Adrenal gland (tissue), 12 donors: Measurements from ENCODE around the gene NOC2L. TPM values are rescaled to one million over a fixed set of nuclear protein-coding genes. Genes with fewer than 3 reads are reported as not detected.

Experiments
- DNase-seq, 7 donors: peaks; one replicate each; pipeline ENCODE4 v3.0.0-alpha.2; 2019 to 2020
- H3K27ac ChIP-seq, 5 donors: fragments of 200-600 bp; sonication (generic) in 4 of 5; 1 replicate in 3 of 5; 2 replicates in 2 of 5; pipeline versions ENCODE4 v1.5.1 to v1.8.0; 2016 to 2020; ENCODE audit warnings: mild to moderate bottlenecking in 1 of 5
- H3K27me3 ChIP-seq: fragments of 200-600 bp; 2 replicates; pipeline ENCODE4 v1.8.0; 2021
- H3K36me3 ChIP-seq, 2 donors: fragments of 200-600 bp; replicated peaks in 1 of 2; 1 replicate in 1 of 2; 2 replicates in 1 of 2; pipeline versions ENCODE4 v1.5.1 to v1.8.0; 2018 to 2022
- H3K4me1 ChIP-seq, 2 donors: fragments of 200-600 bp; replicated peaks in 1 of 2; 1 replicate in 1 of 2; 2 replicates in 1 of 2; pipeline versions ENCODE4 v1.5.1 to v1.8.0; 2018 to 2021
- H3K4me3 ChIP-seq, 4 donors: fragments of 200-600 bp; sonication (generic) in 3 of 4; one replicate each; pipeline ENCODE4 v1.5.1; 2016 to 2018
- H3K9me3 ChIP-seq, 3 donors: fragments of 200-600 bp; sonication (generic) in 1 of 3; replicated peaks in 1 of 3; 1 replicate in 2 of 3; 2 replicates in 1 of 3; pipeline versions ENCODE4 v1.5.1 to v1.8.0; 2016 to 2021
- CTCF ChIP-seq, 6 experiments: fragments of 450-650 bp in 4 of 6; fragments of 200-600 bp in 2 of 6; sonication (generic) in 1 of 6; IDR thresholded peaks; 1 replicate in 5 of 6; 2 replicates in 1 of 6; pipeline versions ENCODE4 v1.5.1 to v1.8.0; 2016 to 2021; ENCODE audit warnings: antibody characterized with exemption in 6 of 6, mild to moderate bottlenecking in 2 of 6, moderate library complexity in 1 of 6
- POLR2A ChIP-seq, 2 donors: fragments of 450-650 bp; IDR thresholded peaks; one replicate each; pipeline ENCODE4 v1.6.1; 2017; ENCODE audit warnings: antibody characterized with exemption in 2 of 2, mild to moderate bottlenecking in 2 of 2, moderate library complexity in 1 of 2
- WGBS, 4 donors: extraction: QIAGEN DNeasy Blood & Tissue Kit in 2 of 4; methylation state at CpG; one replicate each; pipeline versions ENCODE4 v1.1.5 to v1.1.7; 2013 to 2017; 5-methylcytosine and 5-hydroxymethylcytosine counted together
- intact Hi-C, 2 donors: fragments of 100-400 bp; cut with DNase I; formaldehyde crosslinking; loops; one replicate each; pipeline versions ENCODE4 v1.14.1 to v1.15.0; 2022 to 2023
- polyA plus RNA-seq, 3 donors: library from polyadenylated mRNA; stranded (reverse); fragments of 200-250 nt in 2 of 3; fragments of 350-450 nt in 1 of 3; fragmentation: Illumina TruSeq in 1 of 3; extraction: RNeasy Lipid Tissue Mini Kit (QIAGEN cat#74804) in 1 of 3; gene quantifications; one replicate each; pipeline ENCODE4 v1.2.3, GENCODE V29; 2013 to 2014
- total RNA-seq, 9 donors: library from RNA; depleted of rRNA in 4 of 9; stranded (reverse); fragments of >200 nt in 4 of 9; fragments of 120-200 nt in 1 of 9; fragmentation: NEBNext Ultra II Directional in 1 of 9; extraction: Animal tissue kit (Norgen Biotek cat#: 25700) in 1 of 9; gene quantifications; one replicate each; pipeline versions ENCODE4 v1.1.0 to v1.2.4, GENCODE V29; 2013 to 2023
- donor health status: healthy with polysubstance abuse.
- donor health status: Bipolar disorder and iron deficiency.
- donor health status: DM: yes; HTN: yes; CAD: no.
- donor health status: DM: no; HTN: no; CAD: no.
- donor health status: DM: no; HTN: no; CAD: no.
- donor health status: DM: yes; HTN: yes; CAD: no.

Gene NOC2L
- total and polyA plus RNA-seq, 12 donors: 22.4 to 97.7 (median 43.6) TPM

GRCh38 chr1:905811-906599, 53.1 kb downstream of the NOC2L start:
- H3K4me3 ChIP-seq: no peak overlapping the region
- DNase-seq: peak; percentile 17 to 62 (median 39)

GRCh38 chr1:905071-905749, 53.8 kb downstream of the NOC2L start:
- no peak for TF ChIP-seq CTCF (IDR thresholded peaks at IDR 0.05)
- no peak for TF ChIP-seq POLR2A (IDR thresholded peaks at IDR 0.05)
- intact Hi-C loops: loop anchor here in 1 of 2 donors (10.0 kb wide), 1 partner anchor 70 kb away; no protein-coding TSS in a partner anchor
- H3K27me3 ChIP-seq: peaks cover 11% of the 10 kb centered on the region
- H3K27ac ChIP-seq: peak overlapping the region in 1 of 5 donors; percentile 54
- H3K9me3 ChIP-seq: no peaks in the 10 kb centered on the region
- peaks cover 7 to 23% of the 10 kb centered on the region in 2 donors for H3K4me1 ChIP-seq
- WGBS, 4 donors: 3 to 10% (median 3%) methylated on average over 27 to 49 of the region's 49 CpGs
- no peaks in the 10 kb centered on the region for H3K36me3 ChIP-seq
- peak overlapping the region in 1 of 4 donors; percentile 38 for H3K4me3 ChIP-seq
- DNase-seq: peak; percentile 31 to 83 (median 53)

More at GRCh38 chr1:905811-906599, 53.1 kb downstream of the NOC2L start:
- TF ChIP-seq CTCF (IDR thresholded peaks at IDR 0.05): no peak
- TF ChIP-seq POLR2A (IDR thresholded peaks at IDR 0.05): no peak
- peak overlapping the region in 1 of 5 donors; percentile 54 for H3K27ac ChIP-seq
- intact Hi-C loops: loop anchor here in 1 of 2 donors (10.0 kb wide), 1 partner anchor 69 kb away; no protein-coding TSS in a partner anchor
- WGBS, 4 donors: 34 to 50% (median 38%) methylated on average over 8 to 13 of the region's 13 CpGs
- H3K4me1 ChIP-seq: peaks cover 7 to 29% of the 10 kb centered on the region in 2 donors
- no peaks in the 10 kb centered on the region for H3K36me3 ChIP-seq
- peaks cover 18% of the 10 kb centered on the region for H3K27me3 ChIP-seq
- no peaks in the 10 kb centered on the region for H3K9me3 ChIP-seq

- H3K27ac ChIP-seq: peak overlapping the region in 1 of 5 donors; percentile 54
- WGBS, 4 donors: 1 to 12% (median 10%) methylated on average over 6 to 91 of the region's 91 CpGs; no CpG with 5 or more reads in 1 of the 4 donors
Measured at GRCh38 chr1:904310-904950, 54.6 kb downstream of the NOC2L start.

More at GRCh38 chr1:904310-904950, 54.6 kb downstream of the NOC2L start:
- peak; percentile 57 to 91 (median 75) for DNase-seq
- intact Hi-C loops: loop anchor here in 1 of 2 donors (10.0 kb wide), 1 partner anchor 70 kb away; no protein-coding TSS in a partner anchor
- TF ChIP-seq CTCF (IDR thresholded peaks at IDR 0.05) (peak; percentile 38 to 96 (median 78)), POLR2A (IDR thresholded peaks at IDR 0.05) (peak in 1 of 2 donors; percentile 24)
- Histone ChIP-seq H3K36me3 (no peaks in the 10 kb centered on the region), H3K27me3 (peaks cover 11% of the 10 kb centered on the region), H3K4me3 (peak overlapping the region in 1 of 4 donors; percentile 38), H3K9me3 (no peaks in the 10 kb centered on the region), H3K4me1 (peaks cover 7 to 23% of the 10 kb centered on the region in 2 donors)
